ENCODE data around the gene MTMR2. TPM values are rescaled to one million over a fixed set of nuclear protein-coding genes. Genes with fewer than 3 reads are reported as not detected.
"Not testable (repeated sequence)": the region's sequence is repeated elsewhere in the genome, so short reads cannot be mapped to it uniquely, and the experiment has no call there.

MTMR2 gene
- total RNA-seq, 1 experiment from 2014 or later = 75.2 TPM

- BruUV-seq (replicated peaks) = no TSS peak
- Mint-ChIP-seq H3K36me3 (ENCODE audit: insufficient read depth, unreplicated experiment) (peaks cover 12% of the 10 kb centered on the region), H3K4me1 (ENCODE audit: low read depth, unreplicated experiment) (peaks cover 6% of the 10 kb centered on the region), H3K9me3 (ENCODE audit: unreplicated experiment) (peaks cover 6% of the 10 kb centered on the region), H3K27me3 (ENCODE audit: insufficient read depth, unreplicated experiment) (no peaks in the 10 kb centered on the region), H3K27ac (ENCODE audit: unreplicated experiment) (no peak overlapping the region), H3K4me3 (ENCODE audit: unreplicated experiment) (no peak overlapping the region)
- H3K27me3 ChIP-seq (replicated peaks; ENCODE audit: control insufficient read depth, insufficient read depth, low read length) = no peaks in the 10 kb centered on the region
- H3K9me3 ChIP-seq = no peaks in the 10 kb centered on the region
- CTCF ChIA-PET = interaction anchor here (0.6 kb wide), 1 partner anchor 459 kb away, joined by 3 read pairs; the partner anchor contains the start of gene MAML2
- intact Hi-C loops (cut with micrococcal nuclease; ENCODE audit: unreplicated experiment) = no loop called here
- peaks cover 4% of the 10 kb centered on the region; the same call in 1 of the 2 replicates for H3K4me1 ChIP-seq
- DNase-seq = no peak
- no peak overlapping the region for H3K4me3 ChIP-seq (ENCODE audit: low read depth, low read length)
- H3K36me3 ChIP-seq (ENCODE audit: control insufficient read depth, insufficient read depth, low read length) = no peaks in the 10 kb centered on the region
- no peak for TF ChIP-seq CTCF (IDR thresholded peaks at IDR 0.05; ENCODE audit: insufficient read depth in 1 of 2, low read depth in 1 of 2, low read length in 1 of 2, severe bottlenecking in 1 of 2, unreplicated experiment in 1 of 2)
- POLR2A ChIA-PET = no interaction called here
Measured at GRCh38 chr11:95884376-95884775, 39.5 kb downstream of the MTMR2 start.

- H3K27me3 ChIP-seq (replicated peaks; ENCODE audit: control insufficient read depth, insufficient read depth, low read length) = no peaks in the 10 kb centered on the region
- no peak overlapping the region for H3K4me3 ChIP-seq (ENCODE audit: low read depth, low read length)
- peaks cover 1% of the 10 kb centered on the region for H3K4me1 Mint-ChIP-seq (ENCODE audit: low read depth, unreplicated experiment)
- POLR2A ChIA-PET = no interaction called here
- no peaks in the 10 kb centered on the region for H3K9me3 ChIP-seq
- CTCF ChIA-PET = interaction anchor here (0.6 kb wide), 1 partner anchor 170 kb away, joined by 4 read pairs; no protein-coding TSS in a partner anchor
- H3K36me3 ChIP-seq (ENCODE audit: control insufficient read depth, insufficient read depth, low read length) = no peaks in the 10 kb centered on the region
- peaks cover 15% of the 10 kb centered on the region for H3K9me3 Mint-ChIP-seq (ENCODE audit: unreplicated experiment)
- H3K36me3 Mint-ChIP-seq (ENCODE audit: insufficient read depth, unreplicated experiment) = peaks cover 12% of the 10 kb centered on the region
- H3K27me3 Mint-ChIP-seq (ENCODE audit: insufficient read depth, unreplicated experiment) = no peaks in the 10 kb centered on the region
- TF ChIP-seq CTCF (IDR thresholded peaks at IDR 0.05; ENCODE audit: insufficient read depth in 1 of 2, low read depth in 1 of 2, low read length in 1 of 2, severe bottlenecking in 1 of 2, unreplicated experiment in 1 of 2) = no peak
- H3K4me3 Mint-ChIP-seq (ENCODE audit: unreplicated experiment) = no peak overlapping the region
- DNase-seq = no peak
- no peak overlapping the region for H3K27ac Mint-ChIP-seq (ENCODE audit: unreplicated experiment)
- no peaks in the 10 kb centered on the region for H3K4me1 ChIP-seq
- BruUV-seq (replicated peaks) = no TSS peak
- intact Hi-C loops (cut with micrococcal nuclease; ENCODE audit: unreplicated experiment) = no loop called here
Measured at GRCh38 chr11:95883381-95883780, 40.5 kb downstream of the MTMR2 start.

- H3K9me3 ChIP-seq = peaks cover 11% of the 10 kb centered on the region
- Mint-ChIP-seq H3K4me1 (ENCODE audit: low read depth, unreplicated experiment) (no peaks in the 10 kb centered on the region), H3K36me3 (ENCODE audit: insufficient read depth, unreplicated experiment) (peaks cover 27% of the 10 kb centered on the region), H3K27ac (ENCODE audit: unreplicated experiment) (no peak overlapping the region), H3K27me3 (ENCODE audit: insufficient read depth, unreplicated experiment) (no peaks in the 10 kb centered on the region), H3K4me3 (ENCODE audit: unreplicated experiment) (no peak overlapping the region), H3K9me3 (ENCODE audit: unreplicated experiment) (peaks cover 32% of the 10 kb centered on the region)
- no peaks in the 10 kb centered on the region for H3K4me1 ChIP-seq
- intact Hi-C loops (cut with micrococcal nuclease; ENCODE audit: unreplicated experiment) = no loop called here
- no peak for DNase-seq
- POLR2A ChIA-PET = no interaction called here
- TF ChIP-seq CTCF (IDR thresholded peaks at IDR 0.05; ENCODE audit: insufficient read depth in 1 of 2, low read depth in 1 of 2, low read length in 1 of 2, severe bottlenecking in 1 of 2, unreplicated experiment in 1 of 2) = no peak
- peaks cover 2% of the 10 kb centered on the region; the same call in 1 of the 2 replicates for H3K36me3 ChIP-seq (ENCODE audit: control insufficient read depth, insufficient read depth, low read length)
- BruUV-seq (replicated peaks) = no TSS peak
- no peaks in the 10 kb centered on the region for H3K27me3 ChIP-seq (replicated peaks; ENCODE audit: control insufficient read depth, insufficient read depth, low read length)
- CTCF ChIA-PET = no interaction called here
- H3K4me3 ChIP-seq (ENCODE audit: low read depth, low read length) = no peak overlapping the region
Measured at GRCh38 chr11:95877291-95877690, 46.6 kb downstream of the MTMR2 start.

- H3K36me3 ChIP-seq (ENCODE audit: control insufficient read depth, insufficient read depth, low read length); H3K9me3 Mint-ChIP-seq (ENCODE audit: unreplicated experiment); H3K9me3 ChIP-seq; BruUV-seq (replicated peaks); H3K4me3 Mint-ChIP-seq (ENCODE audit: unreplicated experiment); POLR2A ChIA-PET; H3K27me3 Mint-ChIP-seq (ENCODE audit: insufficient read depth, unreplicated experiment); intact Hi-C loops (cut with micrococcal nuclease; ENCODE audit: unreplicated experiment); H3K27me3 ChIP-seq (replicated peaks; ENCODE audit: control insufficient read depth, insufficient read depth, low read length); CTCF ChIA-PET; DNase-seq; H3K4me3 ChIP-seq (ENCODE audit: low read depth, low read length); H3K4me1 ChIP-seq; H3K27ac Mint-ChIP-seq (ENCODE audit: unreplicated experiment); H3K4me1 Mint-ChIP-seq (ENCODE audit: low read depth, unreplicated experiment): not testable (repeated sequence)
- peaks cover 22% of the 10 kb centered on the region for H3K36me3 Mint-ChIP-seq (ENCODE audit: insufficient read depth, unreplicated experiment)
Measured at GRCh38 chr11:95870877-95871276, 53.0 kb downstream of the MTMR2 start.
